Endothelial cell of umbilical vein (primary cell): ENCODE data around the gene NRXN3. TPM values are rescaled to one million over a fixed set of nuclear protein-coding genes. Genes with fewer than 3 reads are reported as not detected.

Experiments
- BruUV-seq: library from RNA; stranded (reverse); fragments of 400-500 nt; replicated peaks from 2 replicates; lab custom pipeline; 2021; lab: Mats Ljungman, UMichigan
- CTCF ChIA-PET: fragments of 300-600, 350-600 bp; sonication (Branson Sonifier 250); formaldehyde crosslinking; loops from one replicate; lab custom pipeline; 2021; ENCODE audit warnings: antibody characterized with exemption, inconsistent platforms; lab: Charles Lee
- POLR2A ChIA-PET: fragments of 300-600, 350-600 bp; sonication (Branson Sonifier 250); formaldehyde crosslinking; loops from one replicate; lab custom pipeline; 2021; ENCODE audit warnings: antibody characterized with exemption, inconsistent platforms; lab: Charles Lee
- DNase-seq: peaks from one replicate; pipeline ENCODE4 v3.0.0-alpha.2; 2011; ENCODE audit warnings: low read depth, low spot score
- FAIRE-seq: peaks from 2 replicates; lab custom pipeline; 2011; peaks lifted over from hg19 to GRCh38; lab: Jason Lieb, UNC
- H2AFZ ChIP-seq: 2 replicates; pipeline ENCODE4 v1.6.0; 2012; ENCODE audit warnings: low read depth, low read length, control low read depth, inconsistent platforms
- H3K27ac ChIP-seq: 2 replicates; pipeline ENCODE4 v1.5.1; 2011; ENCODE audit warnings: low read depth, mild to moderate bottlenecking, control low read depth, low read length, moderate library complexity; ENCODE audit not compliant: insufficient read depth
- H3K27me3 ChIP-seq, 2 experiments: 2 replicates each; pipeline versions ENCODE4 v1.6.0 to v1.6.1; 2011; ENCODE audit warnings: low read length in 2 of 2, mixed read lengths in 1 of 2; ENCODE audit not compliant: control insufficient read depth in 2 of 2, insufficient read depth in 2 of 2
- H3K36me3 ChIP-seq, 2 experiments: 2 replicates in 1 of 2; 3 replicates in 1 of 2; pipeline ENCODE4 v1.5.1; 2011; ENCODE audit warnings: low read length in 2 of 2, mild to moderate bottlenecking in 1 of 2, moderate library complexity in 1 of 2; ENCODE audit not compliant: control insufficient read depth in 2 of 2, insufficient read depth in 2 of 2; ENCODE audit errors: extremely low read depth in 1 of 2
- H3K4me1 ChIP-seq: 3 replicates; pipeline ENCODE4 v1.5.1; 2011; ENCODE audit warnings: mild to moderate bottlenecking, low read length; ENCODE audit not compliant: control insufficient read depth, insufficient read depth; ENCODE audit errors: extremely low read depth
- H3K4me2 ChIP-seq: 2 replicates; pipeline ENCODE4 v1.6.1; 2011; ENCODE audit warnings: low read length, control low read depth, mixed read lengths; ENCODE audit not compliant: insufficient read depth
- H3K4me3 ChIP-seq, 3 experiments: fragments of 200-600 bp in 1 of 3; sonication (generic), shearing (Covaris generic) in 1 of 3; replicated peaks in 1 of 3; 2 replicates each; pipeline ENCODE4 v1.5.1; 2011 to 2016; ENCODE audit warnings: control low read depth in 3 of 3, low read length in 3 of 3, mild to moderate bottlenecking in 2 of 3, inconsistent platforms in 1 of 3, low read depth in 1 of 3, moderate library complexity in 1 of 3; ENCODE audit not compliant: insufficient read depth in 1 of 3
- H3K79me2 ChIP-seq: 2 replicates; pipeline ENCODE4 v1.6.0; 2012; ENCODE audit warnings: low read length, inconsistent platforms; ENCODE audit not compliant: control insufficient read depth, insufficient read depth
- H3K9ac ChIP-seq: replicated peaks from 2 replicates; pipeline ENCODE3; 2011; ENCODE audit warnings: low read length, control low read depth; ENCODE audit not compliant: insufficient read depth; ENCODE audit errors: extremely low read depth
- H3K9me1 ChIP-seq: replicated peaks from 3 replicates; pipeline ENCODE4 v1.6.0; 2011; ENCODE audit warnings: mild to moderate bottlenecking, low read length; ENCODE audit not compliant: control insufficient read depth, insufficient read depth; ENCODE audit errors: extremely low read depth
- H3K9me3 ChIP-seq: replicated peaks from 2 replicates; pipeline ENCODE4 v1.5.1; 2012; ENCODE audit warnings: low read length, inconsistent platforms; ENCODE audit not compliant: control insufficient read depth, insufficient read depth
- H4K20me1 ChIP-seq: replicated peaks from 2 replicates; pipeline ENCODE3; 2011; ENCODE audit warnings: mild to moderate bottlenecking, low read length; ENCODE audit not compliant: control insufficient read depth, insufficient read depth; ENCODE audit errors: extremely low read depth
- EZH2 ChIP-seq: IDR thresholded peaks from 2 replicates; pipeline ENCODE4 v1.6.1; 2012; ENCODE audit warnings: borderline replicate concordance, low read depth, mild to moderate bottlenecking, moderate library complexity, low read length, inconsistent platforms; ENCODE audit not compliant: severe bottlenecking
- FOS ChIP-seq: IDR thresholded peaks from 2 replicates; pipeline ENCODE4 v1.6.1; 2011; ENCODE audit warnings: mild to moderate bottlenecking, low read length, moderate library complexity, borderline replicate concordance; ENCODE audit not compliant: insufficient read depth
- GATA2 ChIP-seq: IDR thresholded peaks from 2 replicates; pipeline ENCODE4 v1.7.0; 2011; ENCODE audit warnings: low read depth, mild to moderate bottlenecking, moderate library complexity, mixed read lengths, low read length; ENCODE audit not compliant: insufficient read length, insufficient read depth
- JUN ChIP-seq: IDR thresholded peaks from 2 replicates; pipeline ENCODE4 v1.6.1; 2011; ENCODE audit warnings: borderline replicate concordance, low read depth; ENCODE audit not compliant: insufficient read length, insufficient read depth
- MYC ChIP-seq: IDR thresholded peaks from one replicate; pipeline ENCODE4 v1.6.1; 2011; ENCODE audit warnings: mild to moderate bottlenecking, low read depth, low read length
- POLR2A ChIP-seq: IDR thresholded peaks from 2 replicates; pipeline ENCODE4 v1.6.1; 2012; ENCODE audit warnings: low read depth, mild to moderate bottlenecking, control low read depth, low read length
- POLR2AphosphoS5 ChIP-seq: IDR thresholded peaks from 2 replicates; pipeline ENCODE4 v1.6.1; 2012; ENCODE audit warnings: low read depth, mild to moderate bottlenecking, control low read depth, low read length, moderate library complexity; ENCODE audit not compliant: insufficient read depth
- dilution Hi-C: fragments of 300-500 bp; cut with MboI; formaldehyde crosslinking; loops from one replicate; pipeline ENCODE4 v1.15.0; 2019; ENCODE audit warnings: low sequenced_read_pairs; ENCODE audit not compliant: extremely low pct_ligation_motif_present
- intact Hi-C: fragments of 100-400 bp; cut with micrococcal nuclease; formaldehyde crosslinking; loops from one replicate; pipeline ENCODE4 v1.10.0; 2022
- polyA plus RNA-seq, 4 experiments: library from polyadenylated mRNA; depleted of rRNA in 3 of 4; stranded (reverse) in 3 of 4; unstranded in 1 of 4; fragments of >200 nt; gene quantifications; 2 replicates each; pipeline versions ENCODE4 v1.2.1 to v1.2.3, GENCODE V29; 2011 to 2012; ENCODE audit warnings: missing spikeins in 1 of 4
- total RNA-seq: library from RNA; stranded (reverse); gene quantifications from 2 replicates; pipeline ENCODE4 v1.2.3, GENCODE V29; 2021
- TF ChIP-seq, protein P1 (sequence below): IDR thresholded peaks from 2 replicates; pipeline ENCODE4 v1.6.1; 2011; ENCODE audit not compliant: insufficient read depth, insufficient read length
- TF ChIP-seq, protein P2 (sequence below), 2 donors: IDR thresholded peaks; 1 replicate in 1 of 2; 2 replicates in 1 of 2; pipeline ENCODE4 v1.5.1; 2011; ENCODE audit warnings: low read length in 2 of 2, mild to moderate bottlenecking in 2 of 2, moderate library complexity in 2 of 2, control low read depth in 1 of 2, inconsistent platforms in 1 of 2, low read depth in 1 of 2; ENCODE audit not compliant: insufficient read depth in 1 of 2; ENCODE audit errors: extremely low read depth in 1 of 2

Gene NRXN3
- total and polyA plus RNA-seq, 2 donors (not counting 3 experiments of a cell fraction or from before 2014, with no cell fraction given): 0.72 to 4.2 TPM

DNA sequence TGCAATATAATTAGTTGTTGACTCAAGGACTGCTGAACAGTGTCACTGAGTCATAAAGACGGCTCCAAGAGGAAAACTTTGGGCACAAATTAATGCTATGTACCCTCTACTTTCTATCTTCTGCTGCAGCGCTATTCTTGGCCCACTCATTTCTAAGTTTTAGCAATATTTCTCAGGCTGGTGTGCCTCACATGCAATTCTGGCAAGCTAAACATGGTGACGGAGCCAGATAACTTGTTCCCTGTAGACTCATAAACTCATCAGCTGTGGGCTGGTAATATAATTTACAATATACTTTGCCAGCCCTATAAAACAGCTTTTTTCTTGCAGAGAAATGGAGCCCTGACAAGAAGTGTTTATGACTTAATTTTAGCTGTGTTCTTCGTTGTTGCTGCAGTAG, 615.1 kb downstream of the NRXN3 start:
- H3K27ac ChIP-seq: no peak overlapping the region

More for the DNA sequence above, 615.1 kb downstream of the NRXN3 start:
- Histone ChIP-seq H3K9ac (no peak overlapping the region), H4K20me1 (no peaks in the 10 kb centered on the region), H2AFZ (no peak overlapping the region), H3K4me2 (no peak overlapping the region), H3K4me1 (no peaks in the 10 kb centered on the region), H3K4me3 (no peak overlapping the region), H3K36me3 (no peaks in the 10 kb centered on the region), H3K27me3 (no peaks in the 10 kb centered on the region), H3K9me1 (no peaks in the 10 kb centered on the region), H3K79me2 (no peaks in the 10 kb centered on the region), H3K9me3 (no peaks in the 10 kb centered on the region)
- intact Hi-C loops: no loop called here
- dilution Hi-C loops: no loop called here
- BruUV-seq: no TSS peak
- DNase-seq: no peak
- no peak for TF ChIP-seq JUN
- TF ChIP-seq, protein P1, sequence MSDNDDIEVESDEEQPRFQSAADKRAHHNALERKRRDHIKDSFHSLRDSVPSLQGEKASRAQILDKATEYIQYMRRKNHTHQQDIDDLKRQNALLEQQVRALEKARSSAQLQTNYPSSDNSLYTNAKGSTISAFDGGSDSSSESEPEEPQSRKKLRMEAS: no peak
- TF ChIP-seq FOS: no peak
- no peak for TF ChIP-seq GATA2
- no peak for TF ChIP-seq POLR2AphosphoS5
- TF ChIP-seq POLR2A: no peak
- TF ChIP-seq, protein P2, sequence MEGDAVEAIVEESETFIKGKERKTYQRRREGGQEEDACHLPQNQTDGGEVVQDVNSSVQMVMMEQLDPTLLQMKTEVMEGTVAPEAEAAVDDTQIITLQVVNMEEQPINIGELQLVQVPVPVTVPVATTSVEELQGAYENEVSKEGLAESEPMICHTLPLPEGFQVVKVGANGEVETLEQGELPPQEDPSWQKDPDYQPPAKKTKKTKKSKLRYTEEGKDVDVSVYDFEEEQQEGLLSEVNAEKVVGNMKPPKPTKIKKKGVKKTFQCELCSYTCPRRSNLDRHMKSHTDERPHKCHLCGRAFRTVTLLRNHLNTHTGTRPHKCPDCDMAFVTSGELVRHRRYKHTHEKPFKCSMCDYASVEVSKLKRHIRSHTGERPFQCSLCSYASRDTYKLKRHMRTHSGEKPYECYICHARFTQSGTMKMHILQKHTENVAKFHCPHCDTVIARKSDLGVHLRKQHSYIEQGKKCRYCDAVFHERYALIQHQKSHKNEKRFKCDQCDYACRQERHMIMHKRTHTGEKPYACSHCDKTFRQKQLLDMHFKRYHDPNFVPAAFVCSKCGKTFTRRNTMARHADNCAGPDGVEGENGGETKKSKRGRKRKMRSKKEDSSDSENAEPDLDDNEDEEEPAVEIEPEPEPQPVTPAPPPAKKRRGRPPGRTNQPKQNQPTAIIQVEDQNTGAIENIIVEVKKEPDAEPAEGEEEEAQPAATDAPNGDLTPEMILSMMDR (IDR thresholded peaks at IDR 0.05; ENCODE audit: extremely low read depth in 1 of 2, insufficient read depth in 1 of 2, low read depth in 1 of 2, low read length in 2 of 2): no peak
- TF ChIP-seq EZH2: no peak
- TF ChIP-seq MYC: no peak
- ChIA-PET CTCF (no interaction called here), POLR2A (no interaction called here)
- FAIRE-seq: no peak
